ENCODE results near the gene TSPAN14.

GRCh38 chr10:80496555-80497172 lies 42.6 kb downstream of the TSPAN14 start:
- no peak for TF ChIP-seq CTCF (IDR thresholded peaks at IDR 0.05; ENCODE audit: low read length)
- TF ChIP-seq EZH2 (optimal IDR thresholded peaks at IDR 0.05; ENCODE audit: low read depth, low read length), result no peak
- no peak for TF ChIP-seq EZH2phosphoT487 (IDR thresholded peaks at IDR 0.05; ENCODE audit: low read length)

All from MM.1S (cell line).